Liver (tissue), 3 donors: ENCODE data around the gene TSHZ3.

Experiments
- FOXA1 ChIP-seq: IDR thresholded peaks from 2 replicates; pipeline ENCODE4 v1.6.1; 2016; ENCODE audit warnings: antibody characterized with exemption
- JUND ChIP-seq, 2 donors: IDR thresholded peaks; 2 replicates each; pipeline ENCODE4 v1.6.1; 2016; ENCODE audit warnings: antibody characterized with exemption in 2 of 2
- RAD21 ChIP-seq, 2 donors: IDR thresholded peaks; 2 replicates each; pipeline ENCODE4 v1.6.1; 2016; ENCODE audit warnings: antibody characterized with exemption in 2 of 2, mild to moderate bottlenecking in 2 of 2
- SP1 ChIP-seq: IDR thresholded peaks from 2 replicates; pipeline ENCODE4 v1.6.1; 2018; ENCODE audit warnings: antibody characterized with exemption, mild to moderate bottlenecking
- TF ChIP-seq, protein P1 (sequence below): fragments of 150-350 bp; IDR thresholded peaks from 2 replicates; pipeline ENCODE4 v1.5.1; 2017; ENCODE audit warnings: improper control_type of control experiment, low read depth, low read length; ENCODE audit not compliant: missing input control
- TF ChIP-seq, protein P2 (sequence below): IDR thresholded peaks from 2 replicates; pipeline ENCODE4 v1.6.1; 2016; ENCODE audit warnings: antibody characterized with exemption
- TF ChIP-seq, protein P3 (sequence below): IDR thresholded peaks from 2 replicates; pipeline ENCODE4 v1.6.1; 2016; ENCODE audit warnings: antibody characterized with exemption, mild to moderate bottlenecking
- donor health status: healthy.
- donor health status: healthy.

DNA sequence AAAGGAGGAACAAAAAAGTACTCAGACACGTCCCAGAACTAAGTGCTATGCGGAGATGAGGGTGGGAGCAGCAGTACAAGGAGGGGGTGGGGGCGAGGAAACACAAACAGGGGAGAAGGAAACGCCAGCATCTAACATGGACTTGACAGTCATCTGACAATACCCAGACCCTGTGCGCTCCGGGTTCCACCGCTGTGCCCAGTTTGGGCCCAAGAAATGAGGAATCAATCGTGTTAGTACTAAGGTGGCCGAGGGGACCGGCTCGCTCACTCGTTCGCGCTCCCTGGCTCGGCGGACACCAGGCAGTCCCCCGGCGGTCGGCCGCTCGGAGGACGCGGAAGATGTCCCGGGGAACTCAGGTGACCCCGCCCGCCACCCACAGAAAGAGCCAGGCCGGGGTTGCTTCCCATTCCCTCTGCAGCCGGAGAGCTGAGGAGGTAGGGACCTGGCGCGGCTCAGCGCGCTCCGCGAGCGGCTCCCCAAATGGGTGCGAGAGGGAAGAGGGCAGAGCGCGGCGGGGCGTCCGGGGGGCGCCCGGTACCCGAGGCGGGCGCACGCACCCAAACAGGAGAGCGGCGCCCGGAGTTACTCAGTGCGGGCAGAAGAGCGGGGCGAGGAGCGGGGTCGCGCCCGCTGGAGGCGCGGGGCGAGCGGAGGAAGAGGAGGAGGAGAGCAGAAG, 616 bp downstream of the TSHZ3 start:
- TF ChIP-seq, protein P1, sequence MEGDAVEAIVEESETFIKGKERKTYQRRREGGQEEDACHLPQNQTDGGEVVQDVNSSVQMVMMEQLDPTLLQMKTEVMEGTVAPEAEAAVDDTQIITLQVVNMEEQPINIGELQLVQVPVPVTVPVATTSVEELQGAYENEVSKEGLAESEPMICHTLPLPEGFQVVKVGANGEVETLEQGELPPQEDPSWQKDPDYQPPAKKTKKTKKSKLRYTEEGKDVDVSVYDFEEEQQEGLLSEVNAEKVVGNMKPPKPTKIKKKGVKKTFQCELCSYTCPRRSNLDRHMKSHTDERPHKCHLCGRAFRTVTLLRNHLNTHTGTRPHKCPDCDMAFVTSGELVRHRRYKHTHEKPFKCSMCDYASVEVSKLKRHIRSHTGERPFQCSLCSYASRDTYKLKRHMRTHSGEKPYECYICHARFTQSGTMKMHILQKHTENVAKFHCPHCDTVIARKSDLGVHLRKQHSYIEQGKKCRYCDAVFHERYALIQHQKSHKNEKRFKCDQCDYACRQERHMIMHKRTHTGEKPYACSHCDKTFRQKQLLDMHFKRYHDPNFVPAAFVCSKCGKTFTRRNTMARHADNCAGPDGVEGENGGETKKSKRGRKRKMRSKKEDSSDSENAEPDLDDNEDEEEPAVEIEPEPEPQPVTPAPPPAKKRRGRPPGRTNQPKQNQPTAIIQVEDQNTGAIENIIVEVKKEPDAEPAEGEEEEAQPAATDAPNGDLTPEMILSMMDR = no peak
- TF ChIP-seq JUND (IDR thresholded peaks at IDR 0.05) (no peak), SP1 (no peak), RAD21 (IDR thresholded peaks at IDR 0.05) (no peak), FOXA1 (no peak)
- TF ChIP-seq, protein P2, sequence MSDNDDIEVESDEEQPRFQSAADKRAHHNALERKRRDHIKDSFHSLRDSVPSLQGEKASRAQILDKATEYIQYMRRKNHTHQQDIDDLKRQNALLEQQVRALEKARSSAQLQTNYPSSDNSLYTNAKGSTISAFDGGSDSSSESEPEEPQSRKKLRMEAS = no peak
- TF ChIP-seq, protein P3, sequence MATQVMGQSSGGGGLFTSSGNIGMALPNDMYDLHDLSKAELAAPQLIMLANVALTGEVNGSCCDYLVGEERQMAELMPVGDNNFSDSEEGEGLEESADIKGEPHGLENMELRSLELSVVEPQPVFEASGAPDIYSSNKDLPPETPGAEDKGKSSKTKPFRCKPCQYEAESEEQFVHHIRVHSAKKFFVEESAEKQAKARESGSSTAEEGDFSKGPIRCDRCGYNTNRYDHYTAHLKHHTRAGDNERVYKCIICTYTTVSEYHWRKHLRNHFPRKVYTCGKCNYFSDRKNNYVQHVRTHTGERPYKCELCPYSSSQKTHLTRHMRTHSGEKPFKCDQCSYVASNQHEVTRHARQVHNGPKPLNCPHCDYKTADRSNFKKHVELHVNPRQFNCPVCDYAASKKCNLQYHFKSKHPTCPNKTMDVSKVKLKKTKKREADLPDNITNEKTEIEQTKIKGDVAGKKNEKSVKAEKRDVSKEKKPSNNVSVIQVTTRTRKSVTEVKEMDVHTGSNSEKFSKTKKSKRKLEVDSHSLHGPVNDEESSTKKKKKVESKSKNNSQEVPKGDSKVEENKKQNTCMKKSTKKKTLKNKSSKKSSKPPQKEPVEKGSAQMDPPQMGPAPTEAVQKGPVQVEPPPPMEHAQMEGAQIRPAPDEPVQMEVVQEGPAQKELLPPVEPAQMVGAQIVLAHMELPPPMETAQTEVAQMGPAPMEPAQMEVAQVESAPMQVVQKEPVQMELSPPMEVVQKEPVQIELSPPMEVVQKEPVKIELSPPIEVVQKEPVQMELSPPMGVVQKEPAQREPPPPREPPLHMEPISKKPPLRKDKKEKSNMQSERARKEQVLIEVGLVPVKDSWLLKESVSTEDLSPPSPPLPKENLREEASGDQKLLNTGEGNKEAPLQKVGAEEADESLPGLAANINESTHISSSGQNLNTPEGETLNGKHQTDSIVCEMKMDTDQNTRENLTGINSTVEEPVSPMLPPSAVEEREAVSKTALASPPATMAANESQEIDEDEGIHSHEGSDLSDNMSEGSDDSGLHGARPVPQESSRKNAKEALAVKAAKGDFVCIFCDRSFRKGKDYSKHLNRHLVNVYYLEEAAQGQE = no peak
